Caco-2 (cell line): ENCODE data around the gene PROSER3. TPM values are rescaled to one million over a fixed set of nuclear protein-coding genes. Genes with fewer than 3 reads are reported as not detected.

Experiments used
- BruUV-seq: library from RNA; stranded (reverse); fragments of 400-500 nt; replicated peaks from 2 replicates; lab custom pipeline; 2021; lab: Mats Ljungman, UMichigan
- CTCF ChIA-PET: fragments of 300-600 bp; sonication (Branson Sonifier 250); formaldehyde crosslinking; loops from one replicate; lab custom pipeline; 2022; ENCODE audit warnings: antibody characterized with exemption; lab: Charles Lee
- POLR2A ChIA-PET: fragments of 300-600 bp; sonication (Branson Sonifier 250); formaldehyde crosslinking; loops from one replicate; lab custom pipeline; 2022; ENCODE audit warnings: antibody characterized with exemption; lab: Charles Lee
- DNase-seq, 2 experiments: peaks; one replicate each; pipeline versions ENCODE4 v3.0.0 to v3.0.0-alpha.2; 2020 to 2022
- H3K27me3 ChIP-seq: replicated peaks from 2 replicates; pipeline ENCODE4 v1.6.0; 2011; ENCODE audit warnings: low read length; ENCODE audit not compliant: control insufficient read depth, insufficient read depth
- H3K36me3 ChIP-seq: 2 replicates; pipeline ENCODE4 v1.5.1; 2011; ENCODE audit warnings: low read length; ENCODE audit not compliant: control insufficient read depth, insufficient read depth
- H3K4me1 ChIP-seq: fragments of 250-450 bp; sonication (Bioruptor Pico); 2 replicates; pipeline ENCODE4 v1.5.1; 2020; ENCODE audit warnings: mild to moderate bottlenecking
- H3K4me3 ChIP-seq: 2 replicates; pipeline ENCODE4 v1.5.1; 2011; ENCODE audit warnings: low read depth, mild to moderate bottlenecking, control low read depth, low read length
- H3K9me3 ChIP-seq: fragments of 250-450 bp; sonication (Bioruptor Pico); 2 replicates; pipeline ENCODE4 v1.5.1; 2020; ENCODE audit warnings: mild to moderate bottlenecking, moderate library complexity
- H3K27ac Mint-ChIP-seq: one replicate; pipeline ENCODE4 v1.8.0; 2022; ENCODE audit warnings: mixed read lengths; ENCODE audit not compliant: unreplicated experiment
- H3K27me3 Mint-ChIP-seq: one replicate; pipeline ENCODE4 v1.8.0; 2022; ENCODE audit warnings: mixed read lengths; ENCODE audit not compliant: insufficient read depth, unreplicated experiment
- H3K36me3 Mint-ChIP-seq: one replicate; pipeline ENCODE4 v1.8.0; 2022; ENCODE audit warnings: mild to moderate bottlenecking, mixed read lengths; ENCODE audit not compliant: insufficient read depth, unreplicated experiment
- H3K4me1 Mint-ChIP-seq: one replicate; pipeline ENCODE4 v1.8.0; 2022; ENCODE audit warnings: low read depth, mixed read lengths; ENCODE audit not compliant: unreplicated experiment
- H3K4me3 Mint-ChIP-seq: one replicate; pipeline ENCODE4 v1.8.0; 2022; ENCODE audit warnings: mild to moderate bottlenecking, moderate library complexity, mixed read lengths; ENCODE audit not compliant: unreplicated experiment
- H3K9me3 Mint-ChIP-seq: one replicate; pipeline ENCODE4 v1.8.0; 2022; ENCODE audit warnings: mixed read lengths; ENCODE audit not compliant: unreplicated experiment
- CTCF ChIP-seq, 2 experiments: fragments of 200-600 bp in 1 of 2; IDR thresholded peaks; 1 replicate in 1 of 2; 2 replicates in 1 of 2; pipeline versions ENCODE4 v1.5.1 to v1.8.0; 2011 to 2022; ENCODE audit warnings: antibody characterized with exemption in 1 of 2, control low read depth in 1 of 2, inconsistent platforms in 1 of 2, low read depth in 1 of 2, low read length in 1 of 2, mild to moderate bottlenecking in 1 of 2, moderate library complexity in 1 of 2; ENCODE audit not compliant: insufficient read depth in 1 of 2, severe bottlenecking in 1 of 2, unreplicated experiment in 1 of 2
- intact Hi-C: fragments of 100-400 bp; cut with micrococcal nuclease; formaldehyde crosslinking; loops from one replicate; pipeline ENCODE4 v1.10.0; 2022; ENCODE audit not compliant: unreplicated experiment
- total RNA-seq: library from RNA; stranded (reverse); gene quantifications from 2 replicates; pipeline ENCODE4 v1.2.3, GENCODE V29; 2022

The PROSER3 gene
- total RNA-seq, 1 experiment from 2014 or later: 34.6 TPM

- H3K27me3 Mint-ChIP-seq: no peaks in the 10 kb centered on the region
- intact Hi-C loops: no loop called here
- ChIA-PET POLR2A (no interaction called here), CTCF (interaction anchor here (0.9 to 1.6 kb wide), 4 partner anchors 9 to 194 kb away, joined by 3 to 7 read pairs (median 5); partner anchors contain the start of genes PSENEN and U2AF1L4)
- Histone ChIP-seq H3K9me3 (no peaks in the 10 kb centered on the region), H3K27me3 (no peaks in the 10 kb centered on the region), H3K4me1 (peaks cover 4% of the 10 kb centered on the region; the same call in 1 of the 2 replicates), H3K36me3 (peaks cover 12% of the 10 kb centered on the region), H3K4me3 (no peak overlapping the region)
- DNase-seq: no peak
- H3K27ac Mint-ChIP-seq: no peak overlapping the region
- no peaks in the 10 kb centered on the region for H3K9me3 Mint-ChIP-seq
- H3K4me3 Mint-ChIP-seq: no peak overlapping the region
- peak in 1 of 2 experiments; percentile 42 for TF ChIP-seq CTCF (IDR thresholded peaks at IDR 0.05; ENCODE audit: insufficient read depth in 1 of 2, low read depth in 1 of 2, low read length in 1 of 2, severe bottlenecking in 1 of 2, unreplicated experiment in 1 of 2)
- peaks cover 7% of the 10 kb centered on the region for H3K4me1 Mint-ChIP-seq
- H3K36me3 Mint-ChIP-seq: peaks cover 76% of the 10 kb centered on the region
- BruUV-seq: no TSS peak
Measured at GRCh38 chr19:35736913-35737886, 20.8 kb upstream of the PROSER3 start.

- Histone ChIP-seq H3K9me3 (no peaks in the 10 kb centered on the region), H3K4me3 (no peak overlapping the region), H3K36me3 (peaks cover 12% of the 10 kb centered on the region), H3K27me3 (no peaks in the 10 kb centered on the region), H3K4me1 (peaks cover 4% of the 10 kb centered on the region; the same call in 1 of the 2 replicates)
- H3K4me1 Mint-ChIP-seq: peaks cover 11% of the 10 kb centered on the region
- BruUV-seq: TSS peak; percentile 67
- H3K27me3 Mint-ChIP-seq: no peaks in the 10 kb centered on the region
- H3K4me3 Mint-ChIP-seq: no peak overlapping the region
- intact Hi-C loops: no loop called here
- no peak for DNase-seq
- TF ChIP-seq CTCF (IDR thresholded peaks at IDR 0.05; ENCODE audit: insufficient read depth in 1 of 2, low read depth in 1 of 2, low read length in 1 of 2, severe bottlenecking in 1 of 2, unreplicated experiment in 1 of 2): no peak
- H3K9me3 Mint-ChIP-seq: no peaks in the 10 kb centered on the region
- no peak overlapping the region for H3K27ac Mint-ChIP-seq
- CTCF ChIA-PET: interaction anchor here (0.9 to 1.0 kb wide), 2 partner anchors 43 to 193 kb away, joined by 3 to 4 read pairs; no protein-coding TSS in a partner anchor
- POLR2A ChIA-PET: no interaction called here
- peaks cover 86% of the 10 kb centered on the region for H3K36me3 Mint-ChIP-seq
Measured at GRCh38 chr19:35738021-35738886, 19.7 kb upstream of the PROSER3 start.

GRCh38 chr19:35738887-35739229, 19.1 kb upstream of the PROSER3 start:
- CTCF ChIA-PET: no interaction called here
- H3K9me3 Mint-ChIP-seq: no peaks in the 10 kb centered on the region
- H3K4me1 Mint-ChIP-seq: peaks cover 11% of the 10 kb centered on the region
- no peak overlapping the region for H3K4me3 ChIP-seq
- intact Hi-C loops: no loop called here
- H3K4me1 ChIP-seq: peaks cover 4% of the 10 kb centered on the region; the same call in 1 of the 2 replicates
- H3K27me3 Mint-ChIP-seq: no peaks in the 10 kb centered on the region
- peak overlapping the region; percentile 97 for H3K4me3 Mint-ChIP-seq
- H3K36me3 ChIP-seq: peaks cover 12% of the 10 kb centered on the region
- POLR2A ChIA-PET: no interaction called here
- DNase-seq: no peak
- H3K36me3 Mint-ChIP-seq: peaks cover 82% of the 10 kb centered on the region
- no peak overlapping the region for H3K27ac Mint-ChIP-seq
- no peaks in the 10 kb centered on the region for H3K27me3 ChIP-seq
- TF ChIP-seq CTCF (IDR thresholded peaks at IDR 0.05; ENCODE audit: insufficient read depth in 1 of 2, low read depth in 1 of 2, low read length in 1 of 2, severe bottlenecking in 1 of 2, unreplicated experiment in 1 of 2): no peak
- no TSS peak for BruUV-seq
- H3K9me3 ChIP-seq: no peaks in the 10 kb centered on the region
